HG03439 (cell line): ENCODE measurements around the gene ACTR5.
"Not testable (repeated sequence)": the region's sequence is repeated elsewhere in the genome, so short reads cannot be mapped to it uniquely, and the experiment has no call there.

Experiments
- ATAC-seq: cut with Tn5 transposase; IDR thresholded peaks from one replicate; pipeline ENCODE4 v1.9.1; 2021; ENCODE audit warnings: mild to moderate bottlenecking, moderate library complexity; ENCODE audit not compliant: unreplicated experiment

The ACTR5 gene

GRCh38 chr20:38804682-38805501, 56.6 kb downstream of the ACTR5 start:
- no peak for ATAC-seq

- peak; percentile 39 for ATAC-seq
Measured at GRCh38 chr20:38805502-38805957, 57.3 kb downstream of the ACTR5 start, which contains the start of gene PPP1R16B. Gene PPP1R16B, plus strand, starts transcription at chr20:38805697. Its CDS starts 30,229 bp downstream, at chr20:38835926.

- no peak for ATAC-seq
Measured at GRCh38 chr20:38805958-38806854, 57.9 kb downstream of the ACTR5 start.

- ATAC-seq: no peak
Measured at GRCh38 chr20:38806855-38807655, 58.8 kb downstream of the ACTR5 start.

GRCh38 chr20:38809942-38810341, 61.7 kb downstream of the ACTR5 start:
- ATAC-seq: no peak

- ATAC-seq: no peak
Measured at GRCh38 chr20:38810926-38811630, 62.8 kb downstream of the ACTR5 start.

- no peak for ATAC-seq
Measured at GRCh38 chr20:38811769-38812168, 63.5 kb downstream of the ACTR5 start.

GRCh38 chr20:38812182-38812581, 63.9 kb downstream of the ACTR5 start:
- ATAC-seq: no peak

GRCh38 chr20:38812709-38813573, 64.7 kb downstream of the ACTR5 start:
- ATAC-seq: no peak

- not testable (repeated sequence) for ATAC-seq
Measured at GRCh38 chr20:38813574-38813962, 65.3 kb downstream of the ACTR5 start.

- no peak for ATAC-seq
Measured at GRCh38 chr20:38815446-38815845, 67.2 kb downstream of the ACTR5 start.

- no peak for ATAC-seq
Measured at GRCh38 chr20:38818113-38819065, 70.1 kb downstream of the ACTR5 start.
